ENCODE measurements around the gene SLC10A7. TPM values are rescaled to one million over a fixed set of nuclear protein-coding genes. Genes with fewer than 3 reads are reported as not detected.

SLC10A7 gene
- total and polyA plus RNA-seq, 7 donors: 1.4 to 9.3 (median 5.3) TPM

DNA sequence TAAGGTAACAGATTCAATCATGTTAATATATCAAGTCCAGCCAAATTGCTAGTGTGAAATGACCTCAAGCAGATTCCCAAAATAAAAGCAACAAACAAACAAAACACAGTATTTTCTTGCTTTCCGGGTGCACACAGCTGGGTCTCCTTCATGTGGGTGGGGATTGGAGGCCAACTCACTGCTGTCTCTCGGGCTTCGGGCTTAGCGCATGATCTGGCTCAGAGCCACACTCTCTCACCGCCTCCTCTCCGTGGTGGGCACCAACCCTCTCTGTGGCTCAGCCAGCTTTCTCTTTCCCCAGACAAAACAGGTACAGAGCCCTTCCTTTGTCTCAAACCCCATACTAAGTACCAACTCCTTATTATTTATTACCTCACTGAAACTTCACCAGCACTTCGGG lies 310.3 kb downstream of the SLC10A7 start:
- no peaks in the 10 kb centered on the region for H3K4me1 ChIP-seq
- intact Hi-C loops (cut with DNase I): no loop called here
- H3K9me3 ChIP-seq: no peaks in the 10 kb centered on the region
- H3K36me3 ChIP-seq: no peaks in the 10 kb centered on the region
- no peak overlapping the region for H3K27ac ChIP-seq
- TF ChIP-seq EP300 (IDR thresholded peaks at IDR 0.05) (no peak), POLR2A (IDR thresholded peaks at IDR 0.05) (no peak), POLR2AphosphoS5 (IDR thresholded peaks at IDR 0.05) (no peak)
- TF ChIP-seq, protein P1, sequence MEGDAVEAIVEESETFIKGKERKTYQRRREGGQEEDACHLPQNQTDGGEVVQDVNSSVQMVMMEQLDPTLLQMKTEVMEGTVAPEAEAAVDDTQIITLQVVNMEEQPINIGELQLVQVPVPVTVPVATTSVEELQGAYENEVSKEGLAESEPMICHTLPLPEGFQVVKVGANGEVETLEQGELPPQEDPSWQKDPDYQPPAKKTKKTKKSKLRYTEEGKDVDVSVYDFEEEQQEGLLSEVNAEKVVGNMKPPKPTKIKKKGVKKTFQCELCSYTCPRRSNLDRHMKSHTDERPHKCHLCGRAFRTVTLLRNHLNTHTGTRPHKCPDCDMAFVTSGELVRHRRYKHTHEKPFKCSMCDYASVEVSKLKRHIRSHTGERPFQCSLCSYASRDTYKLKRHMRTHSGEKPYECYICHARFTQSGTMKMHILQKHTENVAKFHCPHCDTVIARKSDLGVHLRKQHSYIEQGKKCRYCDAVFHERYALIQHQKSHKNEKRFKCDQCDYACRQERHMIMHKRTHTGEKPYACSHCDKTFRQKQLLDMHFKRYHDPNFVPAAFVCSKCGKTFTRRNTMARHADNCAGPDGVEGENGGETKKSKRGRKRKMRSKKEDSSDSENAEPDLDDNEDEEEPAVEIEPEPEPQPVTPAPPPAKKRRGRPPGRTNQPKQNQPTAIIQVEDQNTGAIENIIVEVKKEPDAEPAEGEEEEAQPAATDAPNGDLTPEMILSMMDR (IDR thresholded peaks at IDR 0.05): no peak
- H3K4me3 ChIP-seq: no peak overlapping the region
- no peaks in the 10 kb centered on the region for H3K27me3 ChIP-seq
- WGBS, 2 donors: 71 to 80% methylated on average over 7 of the region's 7 CpGs
- no peak for DNase-seq

DNA sequence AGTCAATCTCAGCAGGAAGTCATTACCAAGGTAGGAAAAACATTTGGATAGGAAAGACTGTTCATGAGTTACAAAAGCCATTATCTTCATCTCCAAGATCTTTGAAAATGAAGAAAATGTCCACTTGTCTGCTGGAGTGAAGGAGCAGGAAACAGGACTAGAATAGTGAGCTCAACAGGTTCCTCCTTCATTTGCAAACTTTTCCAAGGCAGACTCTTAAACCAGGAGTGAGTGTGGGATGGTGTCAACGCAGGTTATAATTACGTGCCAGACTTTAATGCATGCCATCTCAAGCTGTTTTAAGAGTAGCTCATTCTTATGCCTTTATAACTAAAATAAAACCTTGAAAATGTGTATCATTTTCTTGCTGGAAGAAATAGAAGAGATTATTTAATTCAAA lies 310.9 kb downstream of the SLC10A7 start:
- no peaks in the 10 kb centered on the region for H3K4me1 ChIP-seq
- TF ChIP-seq POLR2A (IDR thresholded peaks at IDR 0.05) (no peak), POLR2AphosphoS5 (IDR thresholded peaks at IDR 0.05) (no peak), EP300 (IDR thresholded peaks at IDR 0.05) (no peak)
- TF ChIP-seq, protein P1 (IDR thresholded peaks at IDR 0.05): no peak

DNA sequence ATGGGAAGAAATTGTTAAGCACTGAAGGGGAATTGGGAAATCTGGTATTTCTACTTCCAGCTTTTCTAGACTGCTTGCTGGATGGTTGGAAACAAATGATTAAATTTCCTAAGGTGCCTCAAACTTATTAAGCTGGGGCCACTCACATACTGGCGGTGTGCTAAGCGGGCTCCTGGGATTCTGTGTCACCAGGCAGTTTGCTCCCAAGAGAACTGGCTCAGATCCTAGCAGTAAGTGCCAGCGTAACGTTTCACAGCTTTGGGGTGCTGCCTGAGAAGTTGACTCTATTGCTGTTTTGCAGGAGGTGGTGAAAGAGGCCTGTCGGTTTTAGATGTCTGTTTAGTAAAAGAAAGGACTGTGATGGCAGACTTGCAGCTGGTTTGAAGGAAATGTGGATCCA lies 314.3 kb downstream of the SLC10A7 start:
- intact Hi-C loops (cut with DNase I): no loop called here
- TF ChIP-seq, protein P1 (IDR thresholded peaks at IDR 0.05): no peak
- TF ChIP-seq POLR2AphosphoS5 (IDR thresholded peaks at IDR 0.05): no peak
- no peak for TF ChIP-seq POLR2A (IDR thresholded peaks at IDR 0.05)
- TF ChIP-seq EP300 (IDR thresholded peaks at IDR 0.05): no peak
- H3K9me3 ChIP-seq: no peaks in the 10 kb centered on the region
- no peak for DNase-seq
- H3K36me3 ChIP-seq: no peaks in the 10 kb centered on the region
- no peak overlapping the region for H3K4me3 ChIP-seq
- no peak overlapping the region for H3K27ac ChIP-seq
- no peaks in the 10 kb centered on the region for H3K27me3 ChIP-seq
- H3K4me1 ChIP-seq: no peaks in the 10 kb centered on the region
- 76 to 87% methylated on average over 5 of the region's 5 CpGs for WGBS, 2 donors

More for the DNA sequence above, 310.9 kb downstream of the SLC10A7 start:
- WGBS, 2 donors: 65 to 78% methylated on average over 2 of the region's 2 CpGs
- Histone ChIP-seq H3K27me3 (no peaks in the 10 kb centered on the region), H3K27ac (no peak overlapping the region), H3K4me3 (no peak overlapping the region), H3K9me3 (no peaks in the 10 kb centered on the region), H3K36me3 (no peaks in the 10 kb centered on the region)
- no peak for DNase-seq
- intact Hi-C loops (cut with DNase I): no loop called here

Small RNA genes within 50 kb of the gene (small RNA-seq; reads per million reads assigned to genes)
- gene MIR7849: 0 to 0.11 (median 0) reads per million in 3 donors

Other genes with a start within 250 kb of the SLC10A7 start
- gene POU4F2, start 117.0 kb upstream of the SLC10A7 start, total RNA-seq: not detected
- not detected for gene POU4F2, start 117.0 kb upstream of the SLC10A7 start, polyA plus RNA-seq